HepG2 (cell line): ENCODE results near the gene RNF8. TPM values are rescaled to one million over a fixed set of nuclear protein-coding genes. Genes with fewer than 3 reads are reported as not detected.
A peak's percentile ranks its signal among the peaks of the same experiment; 100 is the strongest.

Experiments
- ATAC-seq: fragments of 200-7000 bp; cut with Tn5 transposase; 3 replicates; pipeline ENCODE4 v1.9.1; 2020; ENCODE audit warnings: mild to moderate bottlenecking, moderate library complexity
- BruUV-seq: library from RNA; stranded (reverse); fragments of 400-500 nt; replicated peaks from 2 replicates; lab custom pipeline; 2021; lab: Mats Ljungman, UMichigan
- CTCF ChIA-PET: fragments of 300-600 bp; formaldehyde crosslinking; extraction: SDS; loops from one replicate; lab custom pipeline; 2021; ENCODE audit warnings: low total read pairs, inconsistent platforms, low intra/inter-chr PET ratio; lab: Yijun Ruan, JAX
- POLR2A ChIA-PET: fragments of 350-600 bp; sonication (Branson Sonifier 250); formaldehyde crosslinking; loops from one replicate; lab custom pipeline; 2020; ENCODE audit warnings: antibody characterized with exemption, inconsistent platforms; lab: Yijun Ruan, JAX
- DNase-seq: peaks from one replicate; pipeline ENCODE4 v3.0.0-alpha.2; 2015; ENCODE audit warnings: low spot score
- FAIRE-seq: peaks from 3 replicates; lab custom pipeline; 2011; peaks lifted over from hg19 to GRCh38; lab: Jason Lieb, UNC
- H2AFZ ChIP-seq: one replicate; pipeline ENCODE4 v1.6.1; 2011; ENCODE audit warnings: low read length, inconsistent platforms
- H3K27ac ChIP-seq: fragments of 300-600 bp; 3 replicates; pipeline ENCODE4 v1.8.0; 2011; ENCODE audit warnings: mixed run types, mild to moderate bottlenecking, mixed read lengths, low read length, inconsistent platforms; ENCODE audit not compliant: insufficient read depth; ENCODE audit errors: extremely low read length
- H3K27me3 ChIP-seq, 2 experiments: fragments of 200-600 bp in 1 of 2; 2 replicates in 1 of 2; 3 replicates in 1 of 2; pipeline versions ENCODE4 v1.6.0 to v1.8.0; 2011; ENCODE audit warnings: low read length in 2 of 2, mild to moderate bottlenecking in 2 of 2, moderate library complexity in 2 of 2, inconsistent platforms in 1 of 2; ENCODE audit not compliant: insufficient read depth in 2 of 2, control insufficient read depth in 1 of 2
- H3K36me3 ChIP-seq, 2 experiments: fragments of 200-600 bp in 1 of 2; replicated peaks in 1 of 2; 2 replicates in 1 of 2; 3 replicates in 1 of 2; pipeline versions ENCODE4 v1.5.1 to v1.8.0; 2011; ENCODE audit warnings: low read length in 2 of 2, inconsistent platforms in 1 of 2; ENCODE audit not compliant: insufficient read depth in 2 of 2, control insufficient read depth in 1 of 2
- H3K4me1 ChIP-seq: 2 replicates; pipeline ENCODE4 v1.5.1; 2012; ENCODE audit warnings: low read length, inconsistent platforms; ENCODE audit not compliant: insufficient read depth
- H3K4me2 ChIP-seq: 2 replicates; pipeline ENCODE4 v1.6.0; 2011; ENCODE audit warnings: low read depth, low read length, inconsistent platforms
- H3K4me3 ChIP-seq, 3 experiments: fragments of 200-600 bp in 1 of 3; sonication (generic), shearing (Covaris generic) in 1 of 3; replicated peaks in 1 of 3; 2 replicates each; pipeline ENCODE4 v1.5.1; 2011 to 2016; ENCODE audit warnings: low read length in 3 of 3, inconsistent platforms in 2 of 3, low read depth in 2 of 3, mild to moderate bottlenecking in 2 of 3, control low read depth in 1 of 3, mixed read lengths in 1 of 3; ENCODE audit not compliant: insufficient read depth in 1 of 3
- H3K79me2 ChIP-seq: one replicate; pipeline ENCODE4 v1.6.1; 2011; ENCODE audit warnings: low read length, inconsistent platforms; ENCODE audit not compliant: insufficient read depth
- H3K9ac ChIP-seq: 2 replicates; pipeline ENCODE4 v1.6.0; 2011; ENCODE audit warnings: mild to moderate bottlenecking, low read depth, low read length, inconsistent platforms; ENCODE audit not compliant: insufficient read depth
- H3K9me3 ChIP-seq: 2 replicates; pipeline ENCODE4 v1.5.1; 2012; ENCODE audit warnings: mild to moderate bottlenecking, low read length
- H4K20me1 ChIP-seq: 2 replicates; pipeline ENCODE4 v1.6.0; 2011; ENCODE audit warnings: inconsistent platforms, mild to moderate bottlenecking, low read length, moderate library complexity; ENCODE audit not compliant: insufficient read depth
- ARID5B ChIP-seq: IDR thresholded peaks from 2 replicates; pipeline ENCODE4 v1.4.0; 2020; ENCODE audit warnings: mild to moderate bottlenecking, missing genetic modification reagents
- ESRRA ChIP-seq: sonication (generic); formaldehyde crosslinking; IDR thresholded peaks from 2 replicates; pipeline ENCODE4 v1.5.1; 2020; ENCODE audit warnings: mild to moderate bottlenecking, low read depth, missing genetic modification reagents
- JUND ChIP-seq: sonication (generic); formaldehyde crosslinking; IDR thresholded peaks from 2 replicates; pipeline ENCODE4 v1.8.0; 2022; ENCODE audit warnings: mild to moderate bottlenecking, missing genetic modification reagents
- NFATC3 ChIP-seq: sonication (generic); formaldehyde crosslinking; IDR thresholded peaks from 2 replicates; pipeline ENCODE4 v1.5.1; 2020; ENCODE audit warnings: mild to moderate bottlenecking, missing genetic modification reagents
- ZFAT ChIP-seq: sonication (generic); formaldehyde crosslinking; conservative IDR thresholded peaks from 2 replicates; pipeline ENCODE4 v1.8.1; 2023; ENCODE audit warnings: missing genetic modification reagents, inconsistent platforms
- ZFP36L1 ChIP-seq: sonication (generic); formaldehyde crosslinking; IDR thresholded peaks from 2 replicates; pipeline ENCODE4 v1.8.0; 2022; ENCODE audit warnings: mild to moderate bottlenecking, missing genetic modification reagents, moderate library complexity
- WGBS: methylation state at CpG from one replicate; pipeline ENCODE4 v1.1.6; 2017; ENCODE audit warnings: low lambda C conversion rate; 5-methylcytosine and 5-hydroxymethylcytosine counted together
- in situ Hi-C: cut with HindIII; loops from 2 replicates; pipeline ENCODE4 v1.10.0; 2017; ENCODE audit warnings: low pct_unique_long_range_greater_than_20kb; ENCODE audit not compliant: extremely low pct_ligation_motif_present
- intact Hi-C: fragments of 100-400 bp; cut with micrococcal nuclease; formaldehyde crosslinking; loops from one replicate; pipeline ENCODE4 v1.10.0; 2022; ENCODE audit not compliant: unreplicated experiment
- polyA plus RNA-seq, 8 experiments: library from polyadenylated mRNA; depleted of rRNA in 3 of 8; stranded (reverse) in 7 of 8; unstranded in 1 of 8; fragments of >200 nt; fragmentation: Illumina TruSeq in 4 of 8; extraction: Trizol in 4 of 8; gene quantifications; 2 replicates each; pipeline versions ENCODE4 v1.2.1 to v1.2.3, GENCODE V29; 2011 to 2016; ENCODE audit warnings: low read depth in 4 of 8, missing spikeins in 1 of 8, mixed read lengths in 1 of 8; ENCODE audit not compliant: insufficient read depth in 1 of 8
- total RNA-seq, 5 experiments: library from RNA; depleted of rRNA; stranded (reverse); fragments of >200 nt; fragmentation: Illumina TruSeq; extraction: Trizol; gene quantifications; 2 replicates each; pipeline ENCODE4 v1.2.3, GENCODE V29; 2016; ENCODE audit warnings: low read depth in 1 of 5
- TF ChIP-seq, protein P1 (sequence below): IDR thresholded peaks from 2 replicates; pipeline ENCODE4 v1.6.1; 2016; ENCODE audit warnings: missing compliant biosample characterization, missing genetic modification reagents, borderline replicate concordance

Gene RNF8
- total and polyA plus RNA-seq, 2 of the 13 experiments (the other 11 are each of a cell fraction or from before 2014, with no cell fraction given) = 21.8 to 47.6 TPM

DNA sequence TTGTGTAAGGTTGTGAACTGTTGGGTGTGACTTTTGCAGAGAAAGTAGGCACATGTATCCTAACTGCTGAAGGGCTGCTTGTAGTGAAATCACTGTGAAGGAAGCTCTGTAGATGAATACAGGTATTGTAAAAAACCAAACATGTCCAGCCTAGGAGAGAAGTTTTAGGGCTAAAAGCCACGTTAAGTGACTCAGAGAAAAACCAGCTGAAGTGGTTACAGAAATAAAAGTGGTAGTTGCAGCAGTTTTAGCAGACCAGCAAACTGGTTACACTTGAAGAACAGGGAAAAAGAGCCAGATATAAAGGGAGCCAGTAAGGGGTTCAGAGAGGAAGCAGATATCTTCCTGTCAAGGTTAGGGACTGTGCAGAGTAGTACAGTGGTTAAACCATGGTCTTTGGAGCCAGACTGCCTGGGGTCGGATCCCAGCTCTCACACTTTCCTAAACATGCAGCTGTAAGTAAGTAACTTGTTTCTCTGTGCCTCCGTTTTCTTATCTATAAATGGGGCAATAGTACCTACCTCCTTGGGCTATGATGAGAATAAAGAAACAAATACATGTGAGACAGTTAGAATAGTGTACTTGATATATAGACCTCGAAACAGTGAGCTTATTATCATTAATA lies 33.8 kb upstream of the RNF8 start (continued):
- TF ChIP-seq ARID5B (no peak), ESRRA (CRISPR knock-in tag) (no peak), JUND (CRISPR knock-in tag) (no peak), NFATC3 (CRISPR knock-in tag) (no peak)

DNA sequence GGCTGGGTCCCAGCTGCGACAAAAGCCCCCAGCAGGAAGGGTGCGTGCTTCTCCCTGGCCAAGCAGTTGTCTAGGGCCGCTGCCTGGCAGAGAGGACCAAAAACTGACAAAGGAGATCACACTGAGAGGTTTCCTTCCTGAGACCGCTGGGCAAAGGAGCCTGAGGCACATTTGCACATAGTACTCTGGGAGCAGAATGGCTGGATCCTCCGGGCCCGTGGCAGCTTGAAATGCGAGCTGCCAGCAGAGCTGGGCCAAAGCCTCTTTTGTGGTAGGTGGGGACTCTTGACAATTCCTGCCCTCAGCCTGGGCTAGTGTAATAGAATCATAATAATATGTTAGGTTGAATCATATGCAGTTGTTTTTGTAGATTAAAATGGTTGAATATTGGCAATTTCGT lies 33.1 kb upstream of the RNF8 start:
- Histone ChIP-seq H3K4me1 (peaks cover 30% of the 10 kb centered on the region), H3K9ac (no peak overlapping the region), H3K4me3 (no peak overlapping the region), H3K27me3 (no peaks in the 10 kb centered on the region), H3K36me3 (peaks cover 22 to 55% of the 10 kb centered on the region in 2 experiments), H3K4me2 (no peak overlapping the region)
- intact Hi-C loops = no loop called here
- CTCF ChIA-PET = no interaction called here
- POLR2A ChIA-PET = no interaction called here
- no peak for DNase-seq
- no peak for TF ChIP-seq ZFAT (CRISPR knock-in tag)
- TF ChIP-seq ZFP36L1 = no peak
- TF ChIP-seq, protein P1, sequence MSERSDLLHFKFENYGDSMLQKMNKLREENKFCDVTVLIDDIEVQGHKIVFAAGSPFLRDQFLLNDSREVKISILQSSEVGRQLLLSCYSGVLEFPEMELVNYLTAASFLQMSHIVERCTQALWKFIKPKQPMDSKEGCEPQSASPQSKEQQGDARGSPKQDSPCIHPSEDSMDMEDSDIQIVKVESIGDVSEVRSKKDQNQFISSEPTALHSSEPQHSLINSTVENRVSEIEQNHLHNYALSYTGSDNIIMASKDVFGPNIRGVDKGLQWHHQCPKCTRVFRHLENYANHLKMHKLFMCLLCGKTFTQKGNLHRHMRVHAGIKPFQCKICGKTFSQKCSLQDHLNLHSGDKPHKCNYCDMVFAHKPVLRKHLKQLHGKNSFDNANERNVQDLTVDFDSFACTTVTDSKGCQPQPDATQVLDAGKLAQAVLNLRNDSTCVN (CRISPR knock-in tag) = no peak
- TF ChIP-seq, all 625 proteins: peak for 0
- Histone ChIP-seq H3K27ac (peak overlapping the region; percentile 1), H3K79me2 (no peaks in the 10 kb centered on the region), H4K20me1 (no peaks in the 10 kb centered on the region), H2AFZ (no peak overlapping the region), H3K9me3 (no peaks in the 10 kb centered on the region)
- whole genome bisulfite sequencing = 96% methylated on average over 8 of the region's 8 CpGs
- FAIRE-seq (no peak), ATAC-seq (no peak)
- BruUV-seq = no TSS peak
- in situ Hi-C loops = no loop called here
